ENCODE data around the gene SLC38A9. TPM values are rescaled to one million over a fixed set of nuclear protein-coding genes. Genes with fewer than 3 reads are reported as not detected.
A peak's percentile ranks its signal among the peaks of the same experiment; 100 is the strongest.

SLC38A9 gene
- total RNA-seq, 2 experiments from 2014 or later: 9.2 to 10.1 TPM

GRCh38 chr5:55638051-55638450 lies 74.1 kb downstream of the SLC38A9 start:
- no peak for DNase-seq
- intact Hi-C loops (cut with micrococcal nuclease): no loop called here
- peaks cover 4% of the 10 kb centered on the region for H3K36me3 Mint-ChIP-seq (ENCODE audit: low read depth)
- CTCF ChIA-PET: interaction anchor here (0.7 kb wide), 1 partner anchor 391 kb away, joined by 5 read pairs; no protein-coding TSS in a partner anchor
- no peaks in the 10 kb centered on the region for H3K9me3 Mint-ChIP-seq
- no peak overlapping the region for H3K4me3 Mint-ChIP-seq
- H3K27me3 Mint-ChIP-seq (ENCODE audit: low read depth): no peaks in the 10 kb centered on the region
- H3K27ac Mint-ChIP-seq: no peak overlapping the region
- H3K4me1 Mint-ChIP-seq (ENCODE audit: low read depth): peaks cover 11% of the 10 kb centered on the region

DNA sequence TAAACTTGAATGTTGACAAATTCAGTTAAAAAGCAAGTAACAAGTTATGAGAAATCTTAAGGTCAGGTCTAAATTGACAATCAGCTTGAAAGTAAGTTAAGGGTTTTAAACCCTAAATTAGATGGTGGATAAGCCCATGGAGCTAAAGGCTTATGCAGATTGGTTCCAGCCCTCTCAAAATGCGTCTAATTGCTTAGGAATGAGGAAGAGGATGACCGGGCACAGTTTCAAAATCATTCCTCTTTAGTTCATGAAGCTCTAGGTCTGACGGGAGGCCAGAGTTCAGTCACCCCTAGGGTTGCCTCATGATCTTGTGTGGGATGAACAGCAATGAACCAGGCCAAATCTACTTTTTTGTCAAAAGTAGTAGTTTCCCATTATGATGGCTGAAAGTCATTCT lies 75.4 kb downstream of the SLC38A9 start:
- intact Hi-C loops (cut with micrococcal nuclease): no loop called here
- Mint-ChIP-seq H3K4me1 (ENCODE audit: low read depth) (peaks cover 11% of the 10 kb centered on the region), H3K36me3 (ENCODE audit: low read depth) (peaks cover 6% of the 10 kb centered on the region), H3K4me3 (no peak overlapping the region), H3K27me3 (ENCODE audit: low read depth) (no peaks in the 10 kb centered on the region), H3K27ac (no peak overlapping the region), H3K9me3 (no peaks in the 10 kb centered on the region)
- no peak for DNase-seq
- CTCF ChIA-PET: interaction anchor here (1.0 to 1.2 kb wide), 2 partner anchors 14 to 20 kb away, joined by 3 read pairs; no protein-coding TSS in a partner anchor

DNA sequence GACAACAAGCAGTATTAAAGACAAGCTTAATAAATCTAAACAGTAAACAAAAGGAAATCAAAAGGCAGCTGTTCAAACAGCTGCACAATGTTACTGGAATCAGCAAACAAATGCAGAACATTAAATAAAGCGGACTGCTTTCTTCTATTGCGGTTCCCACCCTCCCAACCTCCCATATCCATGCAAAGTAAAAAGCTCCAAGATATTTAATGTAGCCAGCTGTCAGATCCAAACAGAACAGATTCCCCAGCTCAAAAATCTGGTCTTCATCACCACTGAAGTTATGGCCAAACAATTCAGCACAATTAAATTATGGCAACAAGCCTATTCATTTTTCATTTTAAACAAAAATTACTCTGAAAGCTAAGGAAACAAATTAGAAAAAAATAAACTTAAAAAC lies 75.9 kb downstream of the SLC38A9 start:
- Mint-ChIP-seq H3K27ac (no peak overlapping the region), H3K9me3 (no peaks in the 10 kb centered on the region), H3K4me1 (ENCODE audit: low read depth) (peaks cover 11% of the 10 kb centered on the region), H3K27me3 (ENCODE audit: low read depth) (no peaks in the 10 kb centered on the region), H3K4me3 (no peak overlapping the region), H3K36me3 (ENCODE audit: low read depth) (peaks cover 5% of the 10 kb centered on the region)
- CTCF ChIA-PET: interaction anchor here (1.0 to 1.2 kb wide), 2 partner anchors 14 to 20 kb away, joined by 3 read pairs; no protein-coding TSS in a partner anchor
- intact Hi-C loops (cut with micrococcal nuclease): no loop called here
- DNase-seq: no peak

- CTCF ChIA-PET: no interaction called here
- Mint-ChIP-seq H3K4me3 (no peak overlapping the region), H3K27me3 (ENCODE audit: low read depth) (no peaks in the 10 kb centered on the region), H3K36me3 (ENCODE audit: low read depth) (peaks cover 5% of the 10 kb centered on the region), H3K27ac (no peak overlapping the region), H3K9me3 (no peaks in the 10 kb centered on the region), H3K4me1 (ENCODE audit: low read depth) (peaks cover 11% of the 10 kb centered on the region)
- DNase-seq: no peak
- intact Hi-C loops (cut with micrococcal nuclease): no loop called here
These were observed 77.3 kb downstream of the SLC38A9 start for GRCh38 chr5:55634866-55635265.

DNA sequence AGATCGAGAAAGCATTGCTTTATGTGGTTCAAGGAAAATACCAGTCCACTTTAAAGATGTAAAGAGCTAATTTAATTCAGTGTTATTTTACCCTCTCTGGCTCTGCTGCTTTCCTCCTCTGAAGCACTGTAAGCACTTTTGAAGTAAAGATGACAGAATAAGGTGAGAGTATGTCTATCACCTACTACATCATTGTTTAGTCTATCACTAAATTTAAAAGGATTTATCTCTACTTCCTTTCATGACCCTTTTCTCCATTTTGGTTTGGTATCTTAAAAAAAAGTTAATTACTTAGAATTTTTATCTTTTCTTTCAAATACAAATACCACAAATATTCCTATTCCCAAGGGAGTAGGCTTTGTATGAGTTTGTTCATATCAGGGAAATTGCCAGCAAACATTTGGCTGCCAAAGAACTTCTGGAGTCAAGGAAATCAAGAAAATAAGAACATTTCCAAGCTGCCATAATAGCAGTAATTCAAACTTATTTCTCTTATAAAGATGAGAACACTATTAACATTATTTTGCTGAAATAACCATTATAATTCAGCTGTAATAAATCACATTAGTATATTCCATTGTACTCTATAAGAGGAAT lies 77.8 kb downstream of the SLC38A9 start:
- Mint-ChIP-seq H3K27me3 (ENCODE audit: low read depth) (no peaks in the 10 kb centered on the region), H3K4me1 (ENCODE audit: low read depth) (peaks cover 11% of the 10 kb centered on the region), H3K4me3 (no peak overlapping the region), H3K36me3 (ENCODE audit: low read depth) (peaks cover 7% of the 10 kb centered on the region), H3K27ac (peak overlapping the region; percentile 3), H3K9me3 (no peaks in the 10 kb centered on the region)
- DNase-seq: no peak
- CTCF ChIA-PET: interaction anchor here (0.6 kb wide), 1 partner anchor 450 kb away, joined by 3 read pairs; no protein-coding TSS in a partner anchor
- intact Hi-C loops (cut with micrococcal nuclease): no loop called here

DNA sequence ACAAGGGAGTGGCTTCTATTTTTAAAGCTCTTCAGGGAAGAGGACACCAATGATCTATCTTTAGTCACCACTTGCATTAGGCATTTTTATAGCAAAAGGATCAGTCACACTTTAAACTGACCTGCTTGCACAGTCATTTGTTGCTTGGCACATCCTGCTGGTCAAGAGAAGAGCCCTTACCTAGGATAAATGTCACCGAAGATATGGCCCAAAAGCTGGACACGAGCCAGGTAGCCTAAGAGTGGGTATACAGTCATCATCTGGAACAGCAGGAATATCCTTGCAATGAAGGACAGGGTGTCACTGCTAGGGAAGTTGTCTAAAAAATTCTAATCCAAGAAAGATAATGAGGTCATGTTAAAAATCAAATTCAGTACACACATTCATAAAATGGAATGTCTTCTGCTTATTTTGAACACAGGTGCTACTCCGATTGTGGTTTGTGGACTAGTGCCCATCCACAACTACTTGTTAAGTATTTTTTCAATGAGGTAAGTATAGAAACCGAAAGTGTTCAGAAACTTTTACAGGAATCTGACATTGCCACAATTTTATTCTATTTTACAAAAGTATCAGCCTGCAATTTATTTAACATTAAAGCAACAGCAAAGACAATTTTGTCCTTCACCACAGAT lies 78.4 kb downstream of the SLC38A9 start:
- peak overlapping the region; percentile 3 for H3K27ac Mint-ChIP-seq
- no peaks in the 10 kb centered on the region for H3K27me3 Mint-ChIP-seq (ENCODE audit: low read depth)
- DNase-seq: no peak
- intact Hi-C loops (cut with micrococcal nuclease): no loop called here
- CTCF ChIA-PET: interaction anchor here (0.6 kb wide), 1 partner anchor 449 kb away, joined by 3 read pairs; no protein-coding TSS in a partner anchor
- peaks cover 11% of the 10 kb centered on the region for H3K4me1 Mint-ChIP-seq (ENCODE audit: low read depth)
- H3K36me3 Mint-ChIP-seq (ENCODE audit: low read depth): peaks cover 7% of the 10 kb centered on the region
- no peak overlapping the region for H3K4me3 Mint-ChIP-seq
- no peaks in the 10 kb centered on the region for H3K9me3 Mint-ChIP-seq

GRCh38 chr5:55629815-55630214 lies 82.3 kb downstream of the SLC38A9 start:
- H3K27ac Mint-ChIP-seq: no peak overlapping the region
- peaks cover 12% of the 10 kb centered on the region for H3K4me1 Mint-ChIP-seq (ENCODE audit: low read depth)
- H3K9me3 Mint-ChIP-seq: no peaks in the 10 kb centered on the region
- no peak overlapping the region for H3K4me3 Mint-ChIP-seq
- CTCF ChIA-PET: interaction anchor here (0.5 to 1.0 kb wide), 2 partner anchors 25 to 238 kb away, joined by 3 to 4 read pairs; no protein-coding TSS in a partner anchor
- DNase-seq: no peak
- intact Hi-C loops (cut with micrococcal nuclease): no loop called here
- no peaks in the 10 kb centered on the region for H3K27me3 Mint-ChIP-seq (ENCODE audit: low read depth)
- peaks cover 10% of the 10 kb centered on the region for H3K36me3 Mint-ChIP-seq (ENCODE audit: low read depth)

- H3K36me3 Mint-ChIP-seq (ENCODE audit: low read depth): peaks cover 6% of the 10 kb centered on the region
- no peak for DNase-seq
- intact Hi-C loops (cut with micrococcal nuclease): no loop called here
- no peak overlapping the region for H3K27ac Mint-ChIP-seq
- H3K4me3 Mint-ChIP-seq: no peak overlapping the region
- CTCF ChIA-PET: no interaction called here
- no peaks in the 10 kb centered on the region for H3K27me3 Mint-ChIP-seq (ENCODE audit: low read depth)
- H3K4me1 Mint-ChIP-seq (ENCODE audit: low read depth): peaks cover 4% of the 10 kb centered on the region
- no peaks in the 10 kb centered on the region for H3K9me3 Mint-ChIP-seq
These were observed 85.3 kb downstream of the SLC38A9 start for GRCh38 chr5:55626790-55627189.

- Mint-ChIP-seq H3K4me1 (ENCODE audit: low read depth) (peaks cover 4% of the 10 kb centered on the region), H3K27ac (no peak overlapping the region), H3K4me3 (no peak overlapping the region), H3K36me3 (ENCODE audit: low read depth) (peaks cover 6% of the 10 kb centered on the region), H3K27me3 (ENCODE audit: low read depth) (no peaks in the 10 kb centered on the region), H3K9me3 (no peaks in the 10 kb centered on the region)
- CTCF ChIA-PET: interaction anchor here (0.6 kb wide), 1 partner anchor 220 kb away, joined by 3 read pairs; no protein-coding TSS in a partner anchor
- DNase-seq: no peak
- intact Hi-C loops (cut with micrococcal nuclease): no loop called here
These were observed 86.2 kb downstream of the SLC38A9 start for GRCh38 chr5:55625913-55626312.

GRCh38 chr5:55625589-55625909 lies 86.6 kb downstream of the SLC38A9 start:
- H3K27ac Mint-ChIP-seq: no peak overlapping the region
- intact Hi-C loops (cut with micrococcal nuclease): no loop called here
- peaks cover 4% of the 10 kb centered on the region for H3K4me1 Mint-ChIP-seq (ENCODE audit: low read depth)
- no peaks in the 10 kb centered on the region for H3K27me3 Mint-ChIP-seq (ENCODE audit: low read depth)
- H3K4me3 Mint-ChIP-seq: no peak overlapping the region
- H3K9me3 Mint-ChIP-seq: no peaks in the 10 kb centered on the region
- CTCF ChIA-PET: no interaction called here
- no peak for DNase-seq
- H3K36me3 Mint-ChIP-seq (ENCODE audit: low read depth): peaks cover 6% of the 10 kb centered on the region

GRCh38 chr5:55624841-55625588 lies 87.1 kb downstream of the SLC38A9 start:
- Mint-ChIP-seq H3K9me3 (no peaks in the 10 kb centered on the region), H3K4me3 (no peak overlapping the region), H3K27ac (no peak overlapping the region), H3K27me3 (ENCODE audit: low read depth) (no peaks in the 10 kb centered on the region), H3K4me1 (ENCODE audit: low read depth) (peaks cover 4% of the 10 kb centered on the region), H3K36me3 (ENCODE audit: low read depth) (peaks cover 6% of the 10 kb centered on the region)
- no peak for DNase-seq
- CTCF ChIA-PET: no interaction called here
- intact Hi-C loops (cut with micrococcal nuclease): no loop called here

DNA sequence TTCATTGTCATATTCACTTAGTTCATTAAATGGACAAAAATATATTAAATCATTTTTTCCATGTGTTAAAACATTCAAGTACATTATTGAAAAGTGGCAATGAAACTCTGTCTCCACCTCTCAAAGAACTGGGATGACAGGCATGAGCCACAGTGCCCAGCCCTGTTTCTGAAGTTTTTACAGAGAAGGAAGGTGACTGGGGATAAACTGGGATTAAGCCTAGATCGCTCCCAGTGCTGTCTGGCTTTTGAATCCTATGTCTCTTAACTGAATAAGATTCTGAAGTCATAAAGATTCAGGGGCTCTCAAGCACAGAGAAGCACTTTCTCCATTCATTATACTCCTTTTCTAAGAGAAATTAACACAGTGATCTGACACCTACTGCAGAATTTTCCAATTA lies 88.3 kb downstream of the SLC38A9 start:
- Mint-ChIP-seq H3K27ac (no peak overlapping the region), H3K4me3 (no peak overlapping the region), H3K4me1 (ENCODE audit: low read depth) (peaks cover 4% of the 10 kb centered on the region), H3K9me3 (no peaks in the 10 kb centered on the region), H3K36me3 (ENCODE audit: low read depth) (peaks cover 2% of the 10 kb centered on the region), H3K27me3 (ENCODE audit: low read depth) (no peaks in the 10 kb centered on the region)
- DNase-seq: no peak
- CTCF ChIA-PET: no interaction called here
- intact Hi-C loops (cut with micrococcal nuclease): no loop called here
